NCI-H1436 (cell line): Measurements from ENCODE around the gene MDM2.
"Not testable (repeated sequence)": the region's sequence is repeated elsewhere in the genome, so short reads cannot be mapped to it uniquely, and the experiment has no call there.

Source experiments
- DNase-seq: peaks from one replicate; lab custom pipeline; 2025; lab: John Stamatoyannopoulos, UW

Gene MDM2

GRCh38 chr12:68786929-68787328 is 21.0 kb upstream of the MDM2 start:
- no peak for DNase-seq

- no peak for DNase-seq
Observed at GRCh38 chr12:68788554-68789143, 19.3 kb upstream of the MDM2 start.

- no peak for DNase-seq
Observed at GRCh38 chr12:68789144-68789878, 18.7 kb upstream of the MDM2 start.

GRCh38 chr12:68790081-68790951 is 17.7 kb upstream of the MDM2 start:
- peak; percentile 9 for DNase-seq

GRCh38 chr12:68790952-68791234 is 17.1 kb upstream of the MDM2 start:
- DNase-seq = no peak

- DNase-seq = no peak
Observed at GRCh38 chr12:68791897-68792481, 16.0 kb upstream of the MDM2 start.

- DNase-seq = peak; percentile 21
Observed at GRCh38 chr12:68792952-68793351, 15.0 kb upstream of the MDM2 start.

- no peak for DNase-seq
Observed at GRCh38 chr12:68793436-68793835, 14.5 kb upstream of the MDM2 start.

- no peak for DNase-seq
Observed at GRCh38 chr12:68793975-68794652, 13.9 kb upstream of the MDM2 start.

- DNase-seq = no peak
Observed at GRCh38 chr12:68794653-68795251, 13.2 kb upstream of the MDM2 start.

- no peak for DNase-seq
Observed at GRCh38 chr12:68796399-68796798, 11.6 kb upstream of the MDM2 start.

GRCh38 chr12:68798882-68799234 is 9.1 kb upstream of the MDM2 start:
- DNase-seq = no peak

GRCh38 chr12:68800294-68800693 is 7.7 kb upstream of the MDM2 start:
- no peak for DNase-seq

GRCh38 chr12:68801124-68801523 is 6.9 kb upstream of the MDM2 start:
- not testable (repeated sequence) for DNase-seq

GRCh38 chr12:68802372-68802745 is 5.6 kb upstream of the MDM2 start:
- not testable (repeated sequence) for DNase-seq

GRCh38 chr12:68802911-68803651 is 4.9 kb upstream of the MDM2 start:
- DNase-seq = not testable (repeated sequence)

- DNase-seq = no peak
Observed at GRCh38 chr12:68803948-68804656, 3.9 kb upstream of the MDM2 start.

- DNase-seq = no peak
Observed at GRCh38 chr12:68804657-68805591, 3.1 kb upstream of the MDM2 start.

GRCh38 chr12:68805592-68806120 is 2.3 kb upstream of the MDM2 start:
- DNase-seq = no peak
